ENCODE results near the gene ESR1. TPM values are rescaled to one million over a fixed set of nuclear protein-coding genes. Genes with fewer than 3 reads are reported as not detected.

The ESR1 gene
- total RNA-seq, 1 donor from 2014 or later, result 17.5 TPM

DNA sequence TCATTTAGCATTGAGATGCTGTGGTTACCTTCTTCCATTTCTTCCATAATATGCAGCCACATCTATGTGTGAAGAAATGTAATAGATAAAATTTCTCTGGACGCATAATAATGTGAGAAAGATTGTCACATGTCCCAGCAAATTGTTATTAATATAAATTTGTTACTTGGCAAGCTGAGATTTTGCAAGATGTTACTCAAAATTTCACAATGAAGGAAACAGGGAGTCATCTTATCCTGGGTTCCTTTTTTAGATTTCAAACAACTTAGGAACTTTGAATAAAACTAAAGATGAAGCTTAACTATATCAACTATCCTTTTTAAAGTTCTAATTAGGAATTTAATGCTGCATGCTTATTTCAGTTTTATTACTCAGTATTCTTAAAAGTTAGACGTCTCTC, 3.6 kb downstream of the ESR1 start:
- CTCF ChIA-PET, result no interaction called here

DNA sequence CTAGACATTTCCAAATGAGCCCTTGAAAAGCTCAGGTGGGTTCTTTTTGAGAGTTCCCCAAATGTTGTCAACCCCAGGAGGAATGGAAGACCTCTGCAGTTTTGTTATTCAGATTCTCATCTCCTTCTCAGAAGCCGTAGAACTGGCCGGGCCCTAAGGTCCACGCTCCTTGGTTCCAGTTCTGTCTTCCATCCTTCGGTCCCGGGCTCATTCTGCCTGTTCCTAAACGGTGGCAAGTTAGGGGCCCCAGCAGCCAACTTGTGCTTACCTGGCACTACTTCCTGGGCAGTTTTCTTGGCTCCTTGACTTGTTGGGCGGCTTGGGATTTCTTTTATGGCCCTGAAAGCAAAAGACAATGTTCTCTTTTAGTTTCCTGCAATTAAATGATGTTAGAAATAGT, 6.4 kb downstream of the ESR1 start:
- intact Hi-C loops (cut with micrococcal nuclease), result no loop called here
- Mint-ChIP-seq H3K4me3 (no peak overlapping the region), H3K4me1 (peaks cover 5% of the 10 kb centered on the region), H3K27me3 (peaks cover 22% of the 10 kb centered on the region), H3K36me3 (ENCODE audit: low read depth) (no peaks in the 10 kb centered on the region), H3K9me3 (no peaks in the 10 kb centered on the region), H3K27ac (no peak overlapping the region)
- POLR2A ChIA-PET, result no interaction called here
- no peak for ATAC-seq (ENCODE audit: low read depth)
- CTCF ChIA-PET, result no interaction called here
- DNase-seq, result no peak
- TF ChIP-seq, protein P1, sequence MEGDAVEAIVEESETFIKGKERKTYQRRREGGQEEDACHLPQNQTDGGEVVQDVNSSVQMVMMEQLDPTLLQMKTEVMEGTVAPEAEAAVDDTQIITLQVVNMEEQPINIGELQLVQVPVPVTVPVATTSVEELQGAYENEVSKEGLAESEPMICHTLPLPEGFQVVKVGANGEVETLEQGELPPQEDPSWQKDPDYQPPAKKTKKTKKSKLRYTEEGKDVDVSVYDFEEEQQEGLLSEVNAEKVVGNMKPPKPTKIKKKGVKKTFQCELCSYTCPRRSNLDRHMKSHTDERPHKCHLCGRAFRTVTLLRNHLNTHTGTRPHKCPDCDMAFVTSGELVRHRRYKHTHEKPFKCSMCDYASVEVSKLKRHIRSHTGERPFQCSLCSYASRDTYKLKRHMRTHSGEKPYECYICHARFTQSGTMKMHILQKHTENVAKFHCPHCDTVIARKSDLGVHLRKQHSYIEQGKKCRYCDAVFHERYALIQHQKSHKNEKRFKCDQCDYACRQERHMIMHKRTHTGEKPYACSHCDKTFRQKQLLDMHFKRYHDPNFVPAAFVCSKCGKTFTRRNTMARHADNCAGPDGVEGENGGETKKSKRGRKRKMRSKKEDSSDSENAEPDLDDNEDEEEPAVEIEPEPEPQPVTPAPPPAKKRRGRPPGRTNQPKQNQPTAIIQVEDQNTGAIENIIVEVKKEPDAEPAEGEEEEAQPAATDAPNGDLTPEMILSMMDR (IDR thresholded peaks at IDR 0.05), result no peak

More for the DNA sequence above, 3.6 kb downstream of the ESR1 start:
- H3K4me1 Mint-ChIP-seq, result peaks cover 17% of the 10 kb centered on the region
- ATAC-seq (ENCODE audit: low read depth) (no peak), DNase-seq (no peak)
- TF ChIP-seq, protein P1 (IDR thresholded peaks at IDR 0.05), result no peak
- POLR2A ChIA-PET, result no interaction called here
- no peak overlapping the region for H3K27ac Mint-ChIP-seq
- H3K9me3 Mint-ChIP-seq, result no peaks in the 10 kb centered on the region
- H3K27me3 Mint-ChIP-seq, result peaks cover 33% of the 10 kb centered on the region
- no peak overlapping the region for H3K4me3 Mint-ChIP-seq
- no peaks in the 10 kb centered on the region for H3K36me3 Mint-ChIP-seq (ENCODE audit: low read depth)
- intact Hi-C loops (cut with micrococcal nuclease), result no loop called here

DNA sequence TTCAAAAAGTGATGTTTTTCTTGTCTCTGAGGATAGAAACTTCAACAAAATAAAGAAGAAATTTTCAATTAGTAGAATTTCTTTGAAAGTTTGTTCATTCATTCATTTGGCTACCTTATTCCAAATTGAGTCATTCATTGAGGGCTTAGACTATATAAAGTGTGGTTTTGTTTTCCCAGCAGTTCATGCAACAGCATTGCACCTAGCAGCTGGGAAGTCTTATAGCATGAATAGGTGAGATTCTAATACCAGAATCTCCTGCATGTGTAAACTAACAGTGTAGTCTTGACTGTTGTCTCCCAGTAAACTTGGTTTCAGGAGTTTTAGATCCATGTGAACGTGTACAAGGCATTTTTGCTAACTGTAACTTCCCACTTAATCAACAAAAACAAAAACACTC, 7.1 kb downstream of the ESR1 start:
- TF ChIP-seq, protein P1 (IDR thresholded peaks at IDR 0.05), result no peak
- H3K4me3 Mint-ChIP-seq, result no peak overlapping the region
- no peak overlapping the region for H3K27ac Mint-ChIP-seq
- intact Hi-C loops (cut with micrococcal nuclease), result no loop called here
- no peak for DNase-seq
- POLR2A ChIA-PET, result no interaction called here
- H3K4me1 Mint-ChIP-seq, result no peaks in the 10 kb centered on the region
- CTCF ChIA-PET, result no interaction called here
- H3K36me3 Mint-ChIP-seq (ENCODE audit: low read depth), result no peaks in the 10 kb centered on the region
- peaks cover 15% of the 10 kb centered on the region for H3K27me3 Mint-ChIP-seq
- H3K9me3 Mint-ChIP-seq, result no peaks in the 10 kb centered on the region
- no peak for ATAC-seq (ENCODE audit: low read depth)

DNA sequence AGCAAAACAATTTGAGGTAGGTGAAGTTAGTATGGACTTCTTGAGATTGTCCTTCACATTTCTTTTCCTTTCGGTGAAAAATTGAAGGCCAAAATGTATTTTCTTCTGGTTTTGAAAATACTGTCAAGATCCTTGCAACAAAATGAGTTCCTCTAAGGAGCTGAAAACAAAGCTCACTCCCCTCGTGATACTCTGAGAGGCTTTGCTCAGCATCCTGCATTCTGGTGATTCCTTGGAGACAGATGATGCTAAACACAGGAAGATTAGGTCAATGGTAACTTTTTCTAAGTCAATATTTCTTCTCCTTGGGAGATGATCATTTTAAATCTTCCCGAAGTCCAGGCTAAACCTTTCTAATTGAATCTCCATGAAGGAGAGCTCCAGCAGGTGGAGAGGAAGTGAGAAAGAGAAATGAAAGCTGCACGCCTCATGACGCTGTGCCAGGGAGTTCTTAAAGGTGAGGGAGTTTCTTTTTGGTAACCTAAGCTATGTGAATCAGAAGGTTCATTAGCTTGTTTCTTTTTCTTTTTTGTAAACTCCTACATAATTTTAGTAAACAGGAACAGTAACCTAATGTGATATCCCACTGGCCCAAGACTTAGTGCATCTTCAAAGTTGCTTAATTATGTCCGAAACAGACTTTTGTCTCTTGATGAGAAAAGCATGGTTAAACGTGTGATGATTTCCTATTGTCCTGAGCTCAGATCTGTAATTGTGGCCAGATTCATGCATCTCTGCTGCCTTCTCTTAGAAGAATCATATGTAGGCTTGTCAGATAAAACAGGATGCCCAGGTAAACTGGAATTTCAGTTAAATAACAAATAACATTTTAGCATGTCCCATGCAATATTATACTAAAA, 15.0 kb downstream of the ESR1 start:
- Mint-ChIP-seq H3K36me3 (ENCODE audit: low read depth) (no peaks in the 10 kb centered on the region), H3K4me3 (peak overlapping the region; percentile 59), H3K4me1 (peaks cover 20% of the 10 kb centered on the region), H3K27ac (peak overlapping the region; percentile 8), H3K9me3 (no peaks in the 10 kb centered on the region), H3K27me3 (no peaks in the 10 kb centered on the region)
- peak; percentile 95 for ATAC-seq (ENCODE audit: low read depth)
- POLR2A ChIA-PET, result interaction anchor here (0.6 to 0.8 kb wide), 2 partner anchors 74 to 132 kb away, joined by 3 read pairs; no protein-coding TSS in a partner anchor
- intact Hi-C loops (cut with micrococcal nuclease), result loop anchor here (5.0 kb wide), 3 partner anchors 60 to 205 kb away; no protein-coding TSS in a partner anchor
- TF ChIP-seq, protein P1 (IDR thresholded peaks at IDR 0.05), result no peak
- CTCF ChIA-PET, result interaction anchor here (0.7 to 1.3 kb wide), 4 partner anchors 15 to 132 kb away, joined by 3 to 4 read pairs (median 3); partner anchors contain the start of gene ESR1
- DNase-seq, result no peak

DNA sequence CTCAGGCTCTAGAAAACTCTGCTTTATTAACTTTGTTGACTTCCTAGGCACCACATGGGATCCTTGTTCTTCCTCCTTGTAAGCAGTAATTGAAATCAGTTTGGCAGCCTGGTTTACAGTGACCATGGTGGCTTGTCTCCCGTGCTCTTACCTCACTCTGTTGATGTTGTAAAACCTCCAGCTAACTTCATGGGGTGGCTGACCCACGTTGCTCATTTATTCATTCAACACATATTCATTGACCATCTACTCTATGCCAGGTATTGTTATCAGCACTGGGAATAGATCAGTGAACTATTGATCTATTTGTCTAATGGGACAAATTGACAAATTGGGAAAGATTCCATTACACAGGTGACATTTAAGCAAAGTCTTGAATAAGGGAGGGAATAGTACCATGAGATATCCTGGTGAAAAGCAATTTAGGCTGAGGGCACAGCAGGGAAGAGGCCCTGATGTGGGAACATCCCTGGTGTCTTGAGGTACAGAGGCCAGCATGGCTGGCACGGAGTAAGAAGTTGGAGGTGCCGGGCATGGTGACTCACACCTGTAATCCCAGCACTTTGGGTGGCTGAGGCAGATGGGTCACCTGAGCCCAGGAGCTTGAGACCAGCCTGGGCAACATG, 19.1 kb downstream of the ESR1 start:
- ATAC-seq (ENCODE audit: low read depth) (no peak), DNase-seq (no peak)
- TF ChIP-seq, protein P1 (IDR thresholded peaks at IDR 0.05), result no peak
- no peaks in the 10 kb centered on the region for H3K9me3 Mint-ChIP-seq
- ChIA-PET CTCF (no interaction called here), POLR2A (no interaction called here)
- no peaks in the 10 kb centered on the region for H3K36me3 Mint-ChIP-seq (ENCODE audit: low read depth)
- H3K27ac Mint-ChIP-seq, result no peak overlapping the region
- intact Hi-C loops (cut with micrococcal nuclease), result no loop called here
- H3K4me3 Mint-ChIP-seq, result no peak overlapping the region
- no peaks in the 10 kb centered on the region for H3K27me3 Mint-ChIP-seq
- H3K4me1 Mint-ChIP-seq, result peaks cover 14% of the 10 kb centered on the region
